H1 (cell line): ENCODE data around the gene MPRIP. TPM values are rescaled to one million over a fixed set of nuclear protein-coding genes. Genes with fewer than 3 reads are reported as not detected.
A peak's percentile ranks its signal among the peaks of the same experiment; 100 is the strongest.

Experiments
- CTCF ChIA-PET: fragments of 300-600 bp; sonication (Branson Sonifier 250); formaldehyde crosslinking; loops from one replicate; lab custom pipeline; 2021; ENCODE audit not compliant: partially characterized antibody; lab: Charles Lee
- POLR2A ChIA-PET: fragments of 300-600 bp; sonication (Branson Sonifier 250); formaldehyde crosslinking; loops from one replicate; lab custom pipeline; 2021; ENCODE audit warnings: inconsistent platforms; ENCODE audit not compliant: partially characterized antibody; lab: Charles Lee
- DNase-seq, 2 experiments: peaks; one replicate each; pipeline versions ENCODE4 v3.0.0 to v3.0.0-alpha.2; 2010 to 2022; ENCODE audit warnings: low spot score in 2 of 2, low read depth in 1 of 2, mixed read lengths in 1 of 2
- FAIRE-seq: peaks from 2 replicates; lab custom pipeline; 2011; peaks lifted over from hg19 to GRCh38; lab: Jason Lieb, UNC
- H2AFZ ChIP-seq: 2 replicates; pipeline ENCODE4 v1.8.1; 2012; ENCODE audit warnings: low read length, inconsistent platforms
- H2AK5ac ChIP-seq: 2 replicates; pipeline ENCODE4 v1.6.1; 2013; ENCODE audit warnings: low read depth, low read length
- H2BK120ac ChIP-seq: replicated peaks from 2 replicates; pipeline ENCODE3; 2013; ENCODE audit warnings: low read depth, low read length, inconsistent platforms
- H2BK12ac ChIP-seq: 2 replicates; pipeline ENCODE4 v1.6.1; 2013; ENCODE audit warnings: low read depth, low read length
- H2BK15ac ChIP-seq: 2 replicates; pipeline ENCODE4 v1.6.1; 2013; ENCODE audit warnings: low read length
- H2BK20ac ChIP-seq: 2 replicates; pipeline ENCODE4 v1.6.1; 2013; ENCODE audit warnings: low read length
- H2BK5ac ChIP-seq: 2 replicates; pipeline ENCODE4 v1.6.1; 2013; ENCODE audit warnings: low read depth, low read length
- H3K14ac ChIP-seq: 2 replicates; pipeline ENCODE4 v1.6.1; 2013; ENCODE audit warnings: inconsistent platforms; ENCODE audit not compliant: insufficient read length
- H3K18ac ChIP-seq: 2 replicates; pipeline ENCODE4 v1.6.1; 2013; ENCODE audit warnings: low read length; ENCODE audit errors: extremely low read depth
- H3K23ac ChIP-seq: 2 replicates; pipeline ENCODE4 v1.6.1; 2013; ENCODE audit warnings: inconsistent platforms; ENCODE audit not compliant: insufficient read length
- H3K23me2 ChIP-seq: 2 replicates; pipeline ENCODE4 v1.6.1; 2013; ENCODE audit warnings: low read depth, low read length
- H3K27ac ChIP-seq: 2 replicates; pipeline ENCODE4 v1.6.1; 2011; ENCODE audit warnings: low read depth, low read length, inconsistent platforms
- H3K27me3 ChIP-seq, 4 experiments: replicated peaks in 1 of 4; 1 replicate in 1 of 4; 2 replicates in 3 of 4; pipeline versions ENCODE4 v1.6.1 to v1.8.1; 2011 to 2013; ENCODE audit warnings: low read length in 3 of 4, mild to moderate bottlenecking in 3 of 4, inconsistent platforms in 2 of 4, mixed read lengths in 2 of 4, moderate library complexity in 1 of 4; ENCODE audit not compliant: control insufficient read depth in 3 of 4, insufficient read depth in 3 of 4; ENCODE audit errors: extremely low read depth in 1 of 4
- H3K36me3 ChIP-seq, 4 experiments: 2 replicates each; pipeline versions ENCODE4 v1.6.1 to v1.8.1; 2011 to 2013; ENCODE audit warnings: mild to moderate bottlenecking in 4 of 4, low read length in 3 of 4, moderate library complexity in 2 of 4, control low read depth in 1 of 4, inconsistent platforms in 1 of 4; ENCODE audit not compliant: insufficient read depth in 4 of 4, control insufficient read depth in 2 of 4
- H3K4ac ChIP-seq: replicated peaks from 2 replicates; pipeline ENCODE3; 2013; ENCODE audit warnings: low read length, low read depth, mixed read lengths, inconsistent platforms; ENCODE audit not compliant: insufficient read length
- H3K4me1 ChIP-seq, 4 experiments: replicated peaks in 1 of 4; 1 replicate in 1 of 4; 2 replicates in 3 of 4; pipeline versions ENCODE4 v1.6.1 to v1.8.1; 2011 to 2013; ENCODE audit warnings: low read length in 3 of 4, inconsistent platforms in 2 of 4, mixed read lengths in 1 of 4; ENCODE audit not compliant: insufficient read depth in 4 of 4, control insufficient read depth in 3 of 4
- H3K4me2 ChIP-seq, 2 experiments: 2 replicates each; pipeline versions ENCODE4 v1.6.1 to v1.8.1; 2011 to 2013; ENCODE audit warnings: low read depth in 2 of 2, low read length in 2 of 2, control low read depth in 1 of 2, inconsistent platforms in 1 of 2, mild to moderate bottlenecking in 1 of 2; ENCODE audit not compliant: insufficient read depth in 1 of 2
- H3K4me3 ChIP-seq, 4 experiments: fragments of 200-600, 300-600 bp in 1 of 4; sonication (generic), shearing (Covaris generic), sonication (Bioruptor Twin) in 1 of 4; 2 replicates each; pipeline versions ENCODE4 v1.5.1 to v1.8.1; 2011 to 2016; ENCODE audit warnings: low read length in 4 of 4, low read depth in 3 of 4, control low read depth in 2 of 4, inconsistent platforms in 2 of 4, mild to moderate bottlenecking in 2 of 4, mixed read lengths in 1 of 4, moderate library complexity in 1 of 4; ENCODE audit not compliant: insufficient read depth in 2 of 4; ENCODE audit errors: extremely low read depth in 1 of 4
- H3K56ac ChIP-seq: replicated peaks from 2 replicates; pipeline ENCODE3; 2013; ENCODE audit warnings: low read depth, mild to moderate bottlenecking, mixed read lengths, low read length, inconsistent platforms; ENCODE audit not compliant: insufficient read length
- H3K79me1 ChIP-seq: 2 replicates; pipeline ENCODE4 v1.6.1; 2013; ENCODE audit warnings: low read depth, low read length, control low read depth
- H3K79me2 ChIP-seq, 2 experiments: 2 replicates each; pipeline versions ENCODE4 v1.6.1 to v1.8.1; 2012 to 2013; ENCODE audit warnings: low read length in 2 of 2, mild to moderate bottlenecking in 2 of 2, inconsistent platforms in 1 of 2; ENCODE audit not compliant: insufficient read depth in 2 of 2, control insufficient read depth in 1 of 2
- H3K9ac ChIP-seq, 4 experiments: replicated peaks in 1 of 4; 1 replicate in 1 of 4; 2 replicates in 3 of 4; pipeline versions ENCODE4 v1.6.1 to v1.8.1; 2011 to 2013; ENCODE audit warnings: low read depth in 3 of 4, low read length in 3 of 4, control low read depth in 2 of 4, mild to moderate bottlenecking in 2 of 4, moderate library complexity in 2 of 4, inconsistent platforms in 1 of 4; ENCODE audit errors: extremely low read depth in 1 of 4
- H3K9me3 ChIP-seq, 2 experiments: 2 replicates each; pipeline versions ENCODE4 v1.6.1 to v1.8.1; 2012 to 2013; ENCODE audit warnings: mild to moderate bottlenecking in 2 of 2, moderate library complexity in 2 of 2, control low read depth in 1 of 2, inconsistent platforms in 1 of 2, low read depth in 1 of 2, low read length in 1 of 2, mixed read lengths in 1 of 2; ENCODE audit not compliant: insufficient read depth in 2 of 2
- H4K20me1 ChIP-seq, 2 experiments: replicated peaks in 1 of 2; 2 replicates each; pipeline versions ENCODE3 to v1.8.1; 2011 to 2013; ENCODE audit warnings: inconsistent platforms in 2 of 2, low read length in 2 of 2, mild to moderate bottlenecking in 1 of 2; ENCODE audit not compliant: insufficient read depth in 2 of 2, control insufficient read depth in 1 of 2
- H4K5ac ChIP-seq: 2 replicates; pipeline ENCODE4 v1.6.1; 2013; ENCODE audit warnings: low read length, low read depth, mixed read lengths, inconsistent platforms; ENCODE audit not compliant: insufficient read length
- H4K8ac ChIP-seq: 2 replicates; pipeline ENCODE4 v1.8.0; 2013; ENCODE audit warnings: mild to moderate bottlenecking, moderate library complexity, low read length, inconsistent platforms; ENCODE audit not compliant: insufficient read depth; ENCODE audit errors: extremely low read depth
- H4K91ac ChIP-seq: replicated peaks from 2 replicates; pipeline ENCODE3; 2013; ENCODE audit warnings: low read length, mixed read lengths, inconsistent platforms; ENCODE audit not compliant: insufficient read length
- ASH2L ChIP-seq: fragments of 200-600, 300-600 bp; sonication (generic); IDR thresholded peaks from one replicate; pipeline ENCODE4 v1.7.1; 2017; ENCODE audit warnings: low read length
- CBX5 ChIP-seq: fragments of 300-800, 300-1000 bp; sonication (generic); IDR thresholded peaks from 2 replicates; pipeline ENCODE4 v1.7.1; 2016; ENCODE audit warnings: antibody characterized with exemption, low read length, low read depth
- CHD1 ChIP-seq: IDR thresholded peaks from 2 replicates; pipeline ENCODE4 v1.6.1; 2012; ENCODE audit warnings: low read depth, low read length, improper control_type of control experiment
- CREB1 ChIP-seq: IDR thresholded peaks from 2 replicates; pipeline ENCODE4 v1.6.1; 2012; ENCODE audit warnings: inconsistent platforms
- FOSL1 ChIP-seq: IDR thresholded peaks from 2 replicates; pipeline ENCODE4 v1.6.1; 2011; ENCODE audit warnings: mild to moderate bottlenecking, low read depth, low read length, moderate library complexity; ENCODE audit not compliant: insufficient read depth
- JUND ChIP-seq: IDR thresholded peaks from 2 replicates; pipeline ENCODE4 v1.6.1; 2011; ENCODE audit warnings: mild to moderate bottlenecking, improper control_type of control experiment, low read length
- KDM4A ChIP-seq: IDR thresholded peaks from one replicate; pipeline ENCODE4 v1.7.1; 2012; ENCODE audit warnings: low read depth, mild to moderate bottlenecking, moderate library complexity, low read length, inconsistent platforms; ENCODE audit not compliant: severe bottlenecking
- RFX5 ChIP-seq: IDR thresholded peaks from 2 replicates; pipeline ENCODE4 v1.6.1; 2011; ENCODE audit warnings: low read depth, low read length, improper control_type of control experiment, borderline replicate concordance
- SAP30 ChIP-seq: fragments of 300-600 bp; sonication (generic); IDR thresholded peaks from 2 replicates; pipeline ENCODE4 v1.7.1; 2012; ENCODE audit warnings: low read length, moderate library complexity, mild to moderate bottlenecking, inconsistent platforms; ENCODE audit not compliant: insufficient read depth, insufficient replicate concordance
- SIX5 ChIP-seq: IDR thresholded peaks from 2 replicates; pipeline ENCODE4 v1.6.1; 2011; ENCODE audit warnings: mild to moderate bottlenecking, low read depth, low read length
- SP4 ChIP-seq: IDR thresholded peaks from 2 replicates; pipeline ENCODE4 v1.6.1; 2012; ENCODE audit warnings: low read length, inconsistent platforms
- WGBS, 2 experiments: shearing (Covaris generic) in 1 of 2; methylation state at CpG; one replicate each; pipeline versions ENCODE4 v1.1.6 to v1.1.7; 2013 to 2015; ENCODE audit warnings: low lambda C conversion rate in 2 of 2, mixed read lengths in 2 of 2, inconsistent platforms in 1 of 2, low coverage in 1 of 2, missing lambda C conversion rate in 1 of 2; ENCODE audit not compliant: insufficient replicate concordance in 2 of 2, insufficient coverage in 1 of 2, insufficient read length in 1 of 2; ENCODE audit errors: extremely low coverage in 1 of 2, missing lambda C conversion rate in 1 of 2; 5-methylcytosine and 5-hydroxymethylcytosine counted together
- polyA plus RNA-seq, 7 experiments: library from polyadenylated mRNA; depleted of rRNA in 3 of 7; stranded (reverse) in 5 of 7; unstranded in 2 of 7; fragments of >200 nt in 5 of 7; fragments of 200-250 nt in 2 of 7; gene quantifications; 1 replicate in 5 of 7; 2 replicates in 1 of 7; 4 replicates in 1 of 7; pipeline versions ENCODE4 v1.2.1 to v1.2.3, GENCODE V29; 2011 to 2013; ENCODE audit warnings: missing spikeins in 2 of 7, mixed read lengths in 2 of 7
- total RNA-seq: library from RNA; stranded (reverse); fragmentation: NEBNext Ultra II Directional; extraction: Animal tissue kit (Norgen Biotek cat#: 25700); gene quantifications from 2 replicates; pipeline ENCODE4 v1.2.1, GENCODE V29; 2021
- TF ChIP-seq, protein P1 (sequence below): IDR thresholded peaks from 2 replicates; pipeline ENCODE4 v1.6.1; 2012; ENCODE audit warnings: inconsistent platforms

MPRIP gene
- total and polyA plus RNA-seq, 2 of the 8 experiments (the other 6 are each of a cell fraction or from before 2014, with no cell fraction given): 48.6 to 146 TPM

DNA sequence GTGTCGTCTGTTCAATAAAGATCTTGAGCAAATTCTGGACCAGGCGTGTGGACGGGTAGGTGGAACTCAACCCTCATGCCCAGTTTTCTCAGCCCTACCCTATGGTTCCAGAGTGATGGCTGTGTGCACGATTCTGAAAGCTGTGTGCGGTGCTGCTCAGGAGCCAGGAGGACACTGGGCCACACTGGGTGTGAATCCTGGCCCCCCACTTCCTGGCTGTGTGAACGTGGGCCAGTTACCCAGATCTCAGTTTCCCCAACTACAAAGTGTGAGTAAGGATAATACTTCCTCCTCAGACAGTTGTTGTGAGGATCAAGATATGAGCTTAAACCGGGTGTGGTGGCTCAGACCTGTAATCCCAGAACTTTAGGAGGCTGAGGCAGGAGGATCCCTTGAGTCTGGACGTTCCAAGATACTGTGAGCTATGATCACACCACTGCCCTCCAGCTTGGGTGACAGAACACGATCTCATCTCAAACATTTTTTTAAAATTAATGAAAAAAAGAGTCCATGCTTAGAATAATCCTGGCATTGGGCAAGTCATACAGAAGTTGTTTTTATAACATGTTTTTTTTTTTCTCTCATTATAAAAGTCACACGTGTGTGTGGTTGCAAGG is 14.7 kb upstream of the MPRIP start:
- Histone ChIP-seq H3K27ac (no peak overlapping the region), H3K36me3 (no peaks in the 10 kb centered on the region), H3K9ac (no peak overlapping the region), H3K14ac (no peak overlapping the region), H3K9me3 (no peaks in the 10 kb centered on the region), H2BK5ac (peak overlapping the region; percentile 90), H2AK5ac (no peak overlapping the region; the same call in 1 of the 2 replicates), H2BK12ac (peak overlapping the region; percentile 99), H3K4me1 (peaks cover 5 to 24% (median 15%) of the 10 kb centered on the region in 4 experiments), H3K4me3 (no peak overlapping the region), H2BK20ac (peak overlapping the region; percentile 72; the same call in 1 of the 2 replicates), H3K56ac (no peak overlapping the region), H3K4ac (no peak overlapping the region), H3K79me1 (no peaks in the 10 kb centered on the region), H3K23me2 (no peaks in the 10 kb centered on the region; the same call in 1 of the 2 replicates), H4K5ac (no peak overlapping the region), H2BK15ac (peak overlapping the region; percentile 88; the same call in 1 of the 2 replicates), H2AFZ (no peak overlapping the region), H3K18ac (no peak overlapping the region), H3K79me2 (no peaks in the 10 kb centered on the region), H3K23ac (no peak overlapping the region), H3K4me2 (no peak overlapping the region), H4K8ac (0 out of 2 replicates have a peak overlapping the region, but pooled peaks have one; percentile 31), H4K20me1 (no peaks in the 10 kb centered on the region), H4K91ac (peak overlapping the region; percentile 84), H3K27me3 (no peaks in the 10 kb centered on the region), H2BK120ac (no peak overlapping the region)
- DNase-seq (no peak), FAIRE-seq (no peak)
- POLR2A ChIA-PET: interaction anchor here (0.6 to 3.5 kb wide), 3 partner anchors 9 to 32 kb away, joined by 5 to 15 read pairs (median 5); no protein-coding TSS in a partner anchor
- WGBS, 2 experiments: 87% methylated on average over 10 of the region's 10 CpGs; no CpG with 5 or more reads in 1 of the 2 experiments
- CTCF ChIA-PET: interaction anchor here (0.5 to 2.4 kb wide), 14 partner anchors 9 to 286 kb away, joined by 3 to 6 read pairs (median 3); no protein-coding TSS in a partner anchor
- TF ChIP-seq JUND (no peak), SAP30 (no peak), KDM4A (no peak), FOSL1 (no peak), SIX5 (no peak), CREB1 (no peak), ASH2L (no peak), CBX5 (no peak), CHD1 (no peak), RFX5 (no peak), SP4 (no peak)
- TF ChIP-seq, protein P1, sequence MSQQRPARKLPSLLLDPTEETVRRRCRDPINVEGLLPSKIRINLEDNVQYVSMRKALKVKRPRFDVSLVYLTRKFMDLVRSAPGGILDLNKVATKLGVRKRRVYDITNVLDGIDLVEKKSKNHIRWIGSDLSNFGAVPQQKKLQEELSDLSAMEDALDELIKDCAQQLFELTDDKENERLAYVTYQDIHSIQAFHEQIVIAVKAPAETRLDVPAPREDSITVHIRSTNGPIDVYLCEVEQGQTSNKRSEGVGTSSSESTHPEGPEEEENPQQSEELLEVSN: no peak
